B cell (primary cell): Measurements from ENCODE around the gene CDYL. TPM values are rescaled to one million over a fixed set of nuclear protein-coding genes. Genes with fewer than 3 reads are reported as not detected.

Experiments used
- ATAC-seq: fragments of 200-7000 bp; cut with Tn5 transposase; one replicate; pipeline ENCODE4 v1.10.0; 2021; ENCODE audit warnings: low read depth, mild to moderate bottlenecking, moderate number of reproducible peaks, moderate library complexity
- CTCF ChIA-PET: fragments of 350-600 bp; sonication (Branson Sonifier 250); formaldehyde crosslinking; loops from one replicate; lab custom pipeline; 2021; ENCODE audit warnings: antibody characterized with exemption, inconsistent platforms; lab: Charles Lee
- POLR2A ChIA-PET: fragments of 350-600 bp; sonication (Branson Sonifier 250); formaldehyde crosslinking; loops from one replicate; lab custom pipeline; 2021; ENCODE audit warnings: antibody characterized with exemption; lab: Charles Lee
- DNase-seq: peaks from one replicate; pipeline ENCODE4 v3.0.0; 2013
- H2AFZ ChIP-seq: 2 replicates; pipeline ENCODE4 v1.6.1; 2012; ENCODE audit warnings: mild to moderate bottlenecking, low read depth, low read length; ENCODE audit not compliant: insufficient read depth, poor library complexity, severe bottlenecking
- H3K27ac ChIP-seq, 2 donors: 1 replicate in 1 of 2; 2 replicates in 1 of 2; pipeline ENCODE4 v1.5.1; 2012 to 2013; ENCODE audit warnings: low read length in 2 of 2, mild to moderate bottlenecking in 2 of 2, moderate library complexity in 1 of 2
- H3K27me3 ChIP-seq, 4 experiments: fragments of 200-600 bp in 1 of 4; sonication (generic) in 1 of 4; replicated peaks in 1 of 4; 1 replicate in 2 of 4; 2 replicates in 2 of 4; pipeline versions ENCODE4 v1.6.1 to v1.7.0; 2013 to 2016; ENCODE audit warnings: low read length in 3 of 4, mild to moderate bottlenecking in 2 of 4, mixed read lengths in 1 of 4, moderate library complexity in 1 of 4; ENCODE audit not compliant: insufficient read depth in 4 of 4, control insufficient read depth in 3 of 4; ENCODE audit errors: control extremely low read depth in 1 of 4
- H3K36me3 ChIP-seq, 2 experiments: replicated peaks in 1 of 2; 1 replicate in 1 of 2; 2 replicates in 1 of 2; pipeline versions ENCODE4 v1.6.1 to v1.7.1; 2013; ENCODE audit warnings: low read length in 1 of 2; ENCODE audit not compliant: insufficient read depth in 2 of 2, control insufficient read depth in 1 of 2; ENCODE audit errors: control extremely low read depth in 1 of 2, extremely low read depth in 1 of 2
- H3K4me1 ChIP-seq, 2 donors: fragments of 200-600 bp in 1 of 2; sonication (generic) in 1 of 2; 1 replicate in 1 of 2; 2 replicates in 1 of 2; pipeline versions ENCODE4 v1.5.1 to v1.6.1; 2013 to 2017; ENCODE audit warnings: low read length in 2 of 2; ENCODE audit not compliant: control insufficient read depth in 2 of 2, insufficient read depth in 2 of 2
- H3K4me2 ChIP-seq: replicated peaks from 2 replicates; pipeline ENCODE3; 2012; ENCODE audit warnings: mild to moderate bottlenecking, low read depth, low read length; ENCODE audit not compliant: poor library complexity, severe bottlenecking
- H3K4me3 ChIP-seq, 5 experiments: fragments of 200-600 bp in 1 of 5; sonication (generic) in 1 of 5; 1 replicate in 3 of 5; 2 replicates in 2 of 5; pipeline versions ENCODE4 v1.5.1 to v1.7.0; 2011 to 2016; ENCODE audit warnings: low read length in 4 of 5, mild to moderate bottlenecking in 4 of 5, low read depth in 2 of 5, control low read depth in 1 of 5, moderate library complexity in 1 of 5; ENCODE audit not compliant: insufficient read depth in 1 of 5; ENCODE audit errors: control extremely low read depth in 1 of 5, extremely low read depth in 1 of 5
- H3K79me2 ChIP-seq: fragments of 200-600 bp; sonication (generic); one replicate; pipeline ENCODE4 v1.6.0; 2016; ENCODE audit warnings: low read length; ENCODE audit not compliant: control insufficient read depth, insufficient read depth
- H3K9ac ChIP-seq: fragments of 200-600 bp; sonication (generic); 2 replicates; pipeline ENCODE4 v1.6.1; 2017; ENCODE audit warnings: mild to moderate bottlenecking, low read length, moderate library complexity
- H3K9me3 ChIP-seq, 3 donors: one replicate each; pipeline versions ENCODE4 v1.6.1 to v1.7.1; 2013; ENCODE audit warnings: low read length in 2 of 3; ENCODE audit not compliant: control insufficient read depth in 2 of 3, insufficient read depth in 1 of 3; ENCODE audit errors: control extremely low read depth in 1 of 3
- H4K20me1 ChIP-seq: 2 replicates; pipeline ENCODE4 v1.6.0; 2012; ENCODE audit warnings: mild to moderate bottlenecking, low read length; ENCODE audit not compliant: insufficient read depth, control insufficient read depth, poor library complexity, severe bottlenecking
- H3K27ac Mint-ChIP-seq: one replicate; pipeline ENCODE4 v1.8.0; 2021; ENCODE audit warnings: mixed read lengths
- H3K27me3 Mint-ChIP-seq: one replicate; pipeline ENCODE4 v1.8.0; 2021; ENCODE audit warnings: mixed read lengths
- H3K4me1 Mint-ChIP-seq: one replicate; pipeline ENCODE4 v1.8.0; 2021; ENCODE audit warnings: mixed read lengths
- H3K4me3 Mint-ChIP-seq: one replicate; pipeline ENCODE4 v1.8.0; 2021; ENCODE audit warnings: mixed read lengths
- H3K9me3 Mint-ChIP-seq: one replicate; pipeline ENCODE4 v1.8.0; 2022; ENCODE audit warnings: mixed read lengths; ENCODE audit not compliant: insufficient read depth
- EZH2 ChIP-seq: IDR thresholded peaks from 2 replicates; pipeline ENCODE4 v1.6.1; 2012; ENCODE audit warnings: borderline replicate concordance, low read depth, mild to moderate bottlenecking, moderate library complexity, low read length; ENCODE audit not compliant: insufficient read depth, poor library complexity, severe bottlenecking
- WGBS: methylation state at CpG from one replicate; pipeline ENCODE4 v1.1.5; 2013; ENCODE audit warnings: missing lambda C conversion rate; ENCODE audit not compliant: insufficient coverage; 5-methylcytosine and 5-hydroxymethylcytosine counted together
- intact Hi-C: fragments of 100-400 bp; cut with micrococcal nuclease; formaldehyde crosslinking; loops from one replicate; pipeline ENCODE4 v1.10.0; 2022
- polyA plus RNA-seq: library from polyadenylated mRNA; depleted of rRNA; stranded (reverse); fragments of >200 nt; gene quantifications from 2 replicates; pipeline ENCODE4 v1.2.3, GENCODE V29; 2012
- total RNA-seq, 2 donors: library from RNA; stranded (reverse); fragments of 120-200 nt in 1 of 2; gene quantifications; 1 replicate in 1 of 2; 2 replicates in 1 of 2; pipeline versions ENCODE4 v1.2.3 to v1.2.4, GENCODE V29; 2013 to 2022
- TF ChIP-seq, protein P1 (sequence below): fragments of 200-600 bp; IDR thresholded peaks from one replicate; pipeline ENCODE4 v1.8.0; 2022; ENCODE audit warnings: antibody characterized with exemption, mild to moderate bottlenecking

CDYL gene
- total and polyA plus RNA-seq, 2 donors (not counting 1 experiment from before 2014, with no cell fraction given), result 15.6 to 63.0 TPM

DNA sequence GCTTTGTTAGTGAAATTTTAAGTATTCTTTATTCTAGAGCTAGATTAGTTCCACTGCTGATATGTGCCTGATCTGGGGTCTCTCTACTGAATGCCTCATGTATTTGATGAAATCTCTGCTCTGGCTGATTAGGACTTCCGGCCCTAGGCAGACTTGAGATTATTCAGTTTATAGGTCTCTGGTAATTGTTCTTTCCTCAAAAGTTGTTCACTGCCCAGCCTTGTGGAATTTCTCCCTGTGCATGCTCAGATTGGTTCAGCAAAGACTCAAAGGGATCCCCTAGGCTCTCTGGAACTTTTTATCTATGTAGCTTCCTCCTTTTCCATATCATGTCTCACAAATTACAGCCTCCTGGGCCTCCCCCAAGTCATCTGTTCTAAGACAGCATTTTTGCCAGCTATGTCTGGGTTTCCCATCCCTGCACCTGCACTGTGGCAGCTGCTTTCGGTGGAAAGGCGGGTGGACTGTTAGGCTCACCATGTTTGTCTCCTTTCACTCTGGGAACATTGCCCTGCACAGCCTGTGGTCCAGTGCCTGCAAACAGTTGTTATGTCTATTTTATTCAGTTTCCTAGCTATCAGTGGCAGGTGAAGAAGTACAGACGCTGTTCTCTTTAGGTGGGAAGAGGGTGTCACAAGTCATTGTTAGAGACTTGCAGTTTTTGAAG, 154.0 kb downstream of the CDYL start:
- Mint-ChIP-seq H3K9me3 (no peaks in the 10 kb centered on the region), H3K27me3 (no peaks in the 10 kb centered on the region), H3K4me3 (no peak overlapping the region), H3K4me1 (peaks cover 21% of the 10 kb centered on the region), H3K27ac (no peak overlapping the region)
- 72% methylated on average over 3 of the region's 4 CpGs for WGBS
- DNase-seq (no peak), ATAC-seq (no peak)
- Histone ChIP-seq H2AFZ (no peak overlapping the region), H3K27me3 (no peaks in the 10 kb centered on the region), H3K4me1 (no peaks in the 10 kb centered on the region), H3K27ac (no peak overlapping the region), H4K20me1 (peaks cover 68% of the 10 kb centered on the region), H3K4me3 (no peak overlapping the region), H3K9ac (no peak overlapping the region), H3K36me3 (no peaks in the 10 kb centered on the region), H3K4me2 (no peak overlapping the region), H3K79me2 (peaks cover 68% of the 10 kb centered on the region), H3K9me3 (peaks cover 0 to 11% (median 0%) of the 10 kb centered on the region in 3 donors)
- ChIA-PET CTCF (interaction anchor here (1.0 kb wide), 1 partner anchor 22 kb away, joined by 3 read pairs; no protein-coding TSS in a partner anchor), POLR2A (no interaction called here)
- intact Hi-C loops, result no loop called here
- TF ChIP-seq EZH2, result no peak
- TF ChIP-seq, protein P1, sequence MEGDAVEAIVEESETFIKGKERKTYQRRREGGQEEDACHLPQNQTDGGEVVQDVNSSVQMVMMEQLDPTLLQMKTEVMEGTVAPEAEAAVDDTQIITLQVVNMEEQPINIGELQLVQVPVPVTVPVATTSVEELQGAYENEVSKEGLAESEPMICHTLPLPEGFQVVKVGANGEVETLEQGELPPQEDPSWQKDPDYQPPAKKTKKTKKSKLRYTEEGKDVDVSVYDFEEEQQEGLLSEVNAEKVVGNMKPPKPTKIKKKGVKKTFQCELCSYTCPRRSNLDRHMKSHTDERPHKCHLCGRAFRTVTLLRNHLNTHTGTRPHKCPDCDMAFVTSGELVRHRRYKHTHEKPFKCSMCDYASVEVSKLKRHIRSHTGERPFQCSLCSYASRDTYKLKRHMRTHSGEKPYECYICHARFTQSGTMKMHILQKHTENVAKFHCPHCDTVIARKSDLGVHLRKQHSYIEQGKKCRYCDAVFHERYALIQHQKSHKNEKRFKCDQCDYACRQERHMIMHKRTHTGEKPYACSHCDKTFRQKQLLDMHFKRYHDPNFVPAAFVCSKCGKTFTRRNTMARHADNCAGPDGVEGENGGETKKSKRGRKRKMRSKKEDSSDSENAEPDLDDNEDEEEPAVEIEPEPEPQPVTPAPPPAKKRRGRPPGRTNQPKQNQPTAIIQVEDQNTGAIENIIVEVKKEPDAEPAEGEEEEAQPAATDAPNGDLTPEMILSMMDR, result no peak

DNA sequence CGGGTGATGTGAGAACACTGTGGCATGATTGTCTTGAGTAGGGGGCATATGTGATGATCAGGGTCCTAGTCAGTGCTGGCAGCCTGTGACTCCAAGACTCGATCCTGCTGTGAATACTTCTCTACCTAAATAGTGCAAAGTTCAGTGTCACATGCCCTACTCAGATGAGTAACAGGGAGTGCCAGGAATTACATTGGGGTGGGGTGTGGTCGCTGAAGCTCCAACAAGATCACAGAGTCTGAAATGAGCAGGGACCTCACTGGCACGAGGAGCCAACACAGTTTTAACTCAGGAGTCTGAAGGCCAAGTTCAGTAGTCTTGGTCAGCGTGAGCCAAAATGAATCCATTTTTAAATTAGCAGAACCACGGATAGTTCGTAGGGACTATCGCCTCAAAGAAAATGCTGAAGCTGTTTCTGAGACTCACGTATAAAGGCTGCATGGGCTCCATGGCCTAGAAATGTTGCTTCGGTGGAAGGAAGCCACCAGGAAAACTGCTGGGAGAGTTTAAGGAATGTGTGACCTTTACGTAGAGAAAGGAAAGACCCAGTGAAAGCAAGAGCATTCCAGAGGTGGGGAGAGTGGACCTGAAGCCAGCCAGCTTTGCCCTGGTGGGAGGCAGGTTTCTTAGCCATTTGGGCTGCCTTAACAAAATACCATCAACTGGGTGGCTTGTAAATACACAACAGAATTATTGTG, 155.5 kb downstream of the CDYL start:
- ATAC-seq (no peak), DNase-seq (no peak)
- Mint-ChIP-seq H3K9me3 (no peaks in the 10 kb centered on the region), H3K27me3 (no peaks in the 10 kb centered on the region), H3K4me1 (peaks cover 27% of the 10 kb centered on the region), H3K27ac (no peak overlapping the region), H3K4me3 (no peak overlapping the region)
- Histone ChIP-seq H3K9me3 (peaks cover 0 to 11% (median 0%) of the 10 kb centered on the region in 3 donors), H3K4me2 (no peak overlapping the region), H3K4me3 (no peak overlapping the region), H4K20me1 (peaks cover 68% of the 10 kb centered on the region), H3K27me3 (no peaks in the 10 kb centered on the region), H3K36me3 (peaks cover 0 to 4% of the 10 kb centered on the region in 2 experiments), H3K4me1 (no peaks in the 10 kb centered on the region), H3K27ac (no peak overlapping the region), H3K9ac (no peak overlapping the region), H2AFZ (no peak overlapping the region), H3K79me2 (peaks cover 61% of the 10 kb centered on the region)
- ChIA-PET POLR2A (no interaction called here), CTCF (no interaction called here)
- intact Hi-C loops, result no loop called here
- no peak for TF ChIP-seq EZH2
- TF ChIP-seq, protein P1, result no peak
- WGBS, result 98% methylated on average over 10 of the region's 11 CpGs
